HUES6 (cell line): ENCODE results near the gene CEP164.
"Not testable (repeated sequence)": the region's sequence is repeated elsewhere in the genome, so short reads cannot be mapped to it uniquely, and the experiment has no call there.

Experiments used
- H3K27ac ChIP-seq: 2 replicates; pipeline ENCODE4 v1.7.0; 2013; ENCODE audit warnings: low read depth, mild to moderate bottlenecking, low read length, inconsistent platforms
- H3K27me3 ChIP-seq: 2 replicates; pipeline ENCODE4 v1.6.1; 2013; ENCODE audit warnings: low read length; ENCODE audit not compliant: control insufficient read depth, insufficient read depth
- H3K36me3 ChIP-seq: 2 replicates; pipeline ENCODE4 v1.6.1; 2013; ENCODE audit warnings: low read length; ENCODE audit not compliant: control insufficient read depth, insufficient read depth
- H3K4me1 ChIP-seq: 2 replicates; pipeline ENCODE4 v1.6.1; 2013; ENCODE audit warnings: low read length; ENCODE audit not compliant: control insufficient read depth, insufficient read depth
- H3K4me3 ChIP-seq: 2 replicates; pipeline ENCODE4 v1.5.1; 2013; ENCODE audit warnings: low read depth, low read length
- H3K9ac ChIP-seq: one replicate; pipeline ENCODE4 v1.6.1; 2013; ENCODE audit warnings: mild to moderate bottlenecking, low read length
- H3K9me3 ChIP-seq: 2 replicates; pipeline ENCODE4 v1.6.1; 2013; ENCODE audit warnings: low read depth, low read length; ENCODE audit not compliant: control insufficient read depth, insufficient read depth

Gene CEP164

GRCh38 chr11:117305145-117305544 lies 22.5 kb upstream of the CEP164 start:
- H3K36me3 ChIP-seq = no peaks in the 10 kb centered on the region
- H3K9ac ChIP-seq = no peak overlapping the region
- no peak overlapping the region for H3K27ac ChIP-seq
- H3K4me1 ChIP-seq = peaks cover 26% of the 10 kb centered on the region
- H3K27me3 ChIP-seq = no peaks in the 10 kb centered on the region
- no peaks in the 10 kb centered on the region for H3K9me3 ChIP-seq
- no peak overlapping the region for H3K4me3 ChIP-seq

GRCh38 chr11:117309310-117309709 lies 18.3 kb upstream of the CEP164 start:
- no peaks in the 10 kb centered on the region for H3K9me3 ChIP-seq
- H3K36me3 ChIP-seq = no peaks in the 10 kb centered on the region
- H3K27ac ChIP-seq = no peak overlapping the region
- H3K4me3 ChIP-seq = no peak overlapping the region
- no peaks in the 10 kb centered on the region for H3K27me3 ChIP-seq
- no peak overlapping the region for H3K9ac ChIP-seq
- peaks cover 7% of the 10 kb centered on the region for H3K4me1 ChIP-seq

- H3K9ac ChIP-seq = no peak overlapping the region
- H3K27ac ChIP-seq = no peak overlapping the region
- no peaks in the 10 kb centered on the region for H3K36me3 ChIP-seq
- no peak overlapping the region for H3K4me3 ChIP-seq
- H3K9me3 ChIP-seq = no peaks in the 10 kb centered on the region
- peaks cover 19% of the 10 kb centered on the region for H3K4me1 ChIP-seq
- H3K27me3 ChIP-seq = peaks cover 3% of the 10 kb centered on the region; the same call in 1 of the 2 replicates
Observed at GRCh38 chr11:117313091-117313490, 14.6 kb upstream of the CEP164 start.

- Histone ChIP-seq H3K4me3 (peak overlapping the region; percentile 55; the same call in 1 of the 2 replicates), H3K4me1 (peaks cover 19% of the 10 kb centered on the region), H3K36me3 (no peaks in the 10 kb centered on the region), H3K9me3 (no peaks in the 10 kb centered on the region), H3K27ac (no peak overlapping the region), H3K9ac (no peak overlapping the region), H3K27me3 (peaks cover 3% of the 10 kb centered on the region; the same call in 1 of the 2 replicates)
Observed at GRCh38 chr11:117313828-117314768, 13.6 kb upstream of the CEP164 start.

- H3K4me1 ChIP-seq = peaks cover 19% of the 10 kb centered on the region
- H3K36me3 ChIP-seq = no peaks in the 10 kb centered on the region
- H3K9ac ChIP-seq = peak overlapping the region; percentile 43
- peak overlapping the region; percentile 55 for H3K4me3 ChIP-seq
- H3K9me3 ChIP-seq = no peaks in the 10 kb centered on the region
- H3K27ac ChIP-seq = no peak overlapping the region
- H3K27me3 ChIP-seq = peaks cover 3% of the 10 kb centered on the region; the same call in 1 of the 2 replicates
Observed at GRCh38 chr11:117314840-117315239, 12.8 kb upstream of the CEP164 start.

- Histone ChIP-seq H3K36me3 (no peaks in the 10 kb centered on the region), H3K27ac (no peak overlapping the region), H3K4me1 (peaks cover 19% of the 10 kb centered on the region), H3K4me3 (peak overlapping the region; percentile 55), H3K27me3 (peaks cover 3% of the 10 kb centered on the region; the same call in 1 of the 2 replicates), H3K9me3 (no peaks in the 10 kb centered on the region), H3K9ac (peak overlapping the region; percentile 43)
Observed at GRCh38 chr11:117315285-117316196, 12.1 kb upstream of the CEP164 start.

- H3K9me3 ChIP-seq = no peaks in the 10 kb centered on the region
- H3K27me3 ChIP-seq = peaks cover 3% of the 10 kb centered on the region; the same call in 1 of the 2 replicates
- H3K9ac ChIP-seq = peak within 1 kb of the TSS; percentile 43
- no peaks in the 10 kb centered on the region for H3K36me3 ChIP-seq
- peaks cover 19% of the 10 kb centered on the region for H3K4me1 ChIP-seq
- H3K27ac ChIP-seq = no peak within 1 kb of the TSS
- H3K4me3 ChIP-seq = peak within 1 kb of the TSS; percentile 55
Observed at GRCh38 chr11:117316197-117316961, 11.3 kb upstream of the CEP164 start, which contains the start of gene BACE1. Gene BACE1 (minus strand): TSS chr11:117316256. CDS start chr11:117315795, 461 bp downstream.

GRCh38 chr11:117318738-117319137 lies 8.9 kb upstream of the CEP164 start:
- no peaks in the 10 kb centered on the region for H3K9me3 ChIP-seq
- H3K9ac ChIP-seq = no peak overlapping the region
- H3K4me3 ChIP-seq = no peak overlapping the region
- H3K27ac ChIP-seq = no peak overlapping the region
- H3K36me3 ChIP-seq = no peaks in the 10 kb centered on the region
- peaks cover 3% of the 10 kb centered on the region; the same call in 1 of the 2 replicates for H3K27me3 ChIP-seq
- H3K4me1 ChIP-seq = peaks cover 19% of the 10 kb centered on the region

- H3K4me1 ChIP-seq = peaks cover 16% of the 10 kb centered on the region
- no peak overlapping the region for H3K27ac ChIP-seq
- H3K9ac ChIP-seq = no peak overlapping the region
- H3K9me3 ChIP-seq = no peaks in the 10 kb centered on the region
- no peaks in the 10 kb centered on the region for H3K36me3 ChIP-seq
- H3K4me3 ChIP-seq = no peak overlapping the region
- peaks cover 3% of the 10 kb centered on the region; the same call in 1 of the 2 replicates for H3K27me3 ChIP-seq
Observed at GRCh38 chr11:117319214-117319840, 8.3 kb upstream of the CEP164 start.

- peak overlapping the region; percentile 83 for H3K4me3 ChIP-seq
- H3K27me3 ChIP-seq, H3K9me3 ChIP-seq, H3K4me1 ChIP-seq, H3K27ac ChIP-seq, H3K36me3 ChIP-seq, H3K9ac ChIP-seq: not testable (repeated sequence)
Observed at GRCh38 chr11:117327255-117327566, 443 bp upstream of the CEP164 start.
